ENCODE data around the gene COL11A2. TPM values are rescaled to one million over a fixed set of nuclear protein-coding genes. Genes with fewer than 3 reads are reported as not detected.

COL11A2 gene
- total RNA-seq, 4 donors from 2014 or later: 0.23 to 0.61 (median 0.41) TPM

GRCh38 chr6:33215271-33216116 lies 23.2 kb upstream of the COL11A2 start:
- no peak overlapping the region for H3K27ac ChIP-seq
- H3K4me1 ChIP-seq: peaks cover 7 to 23% (median 18%) of the 10 kb centered on the region in 3 donors
- H3K27me3 ChIP-seq: peaks cover 0 to 25% (median 0%) of the 10 kb centered on the region in 4 donors
- DNase-seq: no peak
- no peak overlapping the region for H3K4me3 ChIP-seq
- TF ChIP-seq, protein P1, sequence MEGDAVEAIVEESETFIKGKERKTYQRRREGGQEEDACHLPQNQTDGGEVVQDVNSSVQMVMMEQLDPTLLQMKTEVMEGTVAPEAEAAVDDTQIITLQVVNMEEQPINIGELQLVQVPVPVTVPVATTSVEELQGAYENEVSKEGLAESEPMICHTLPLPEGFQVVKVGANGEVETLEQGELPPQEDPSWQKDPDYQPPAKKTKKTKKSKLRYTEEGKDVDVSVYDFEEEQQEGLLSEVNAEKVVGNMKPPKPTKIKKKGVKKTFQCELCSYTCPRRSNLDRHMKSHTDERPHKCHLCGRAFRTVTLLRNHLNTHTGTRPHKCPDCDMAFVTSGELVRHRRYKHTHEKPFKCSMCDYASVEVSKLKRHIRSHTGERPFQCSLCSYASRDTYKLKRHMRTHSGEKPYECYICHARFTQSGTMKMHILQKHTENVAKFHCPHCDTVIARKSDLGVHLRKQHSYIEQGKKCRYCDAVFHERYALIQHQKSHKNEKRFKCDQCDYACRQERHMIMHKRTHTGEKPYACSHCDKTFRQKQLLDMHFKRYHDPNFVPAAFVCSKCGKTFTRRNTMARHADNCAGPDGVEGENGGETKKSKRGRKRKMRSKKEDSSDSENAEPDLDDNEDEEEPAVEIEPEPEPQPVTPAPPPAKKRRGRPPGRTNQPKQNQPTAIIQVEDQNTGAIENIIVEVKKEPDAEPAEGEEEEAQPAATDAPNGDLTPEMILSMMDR (IDR thresholded peaks at IDR 0.05): no peak
- no peak for TF ChIP-seq POLR2A (IDR thresholded peaks at IDR 0.05)
- intact Hi-C loops (cut with DNase I): no loop called here
- WGBS, 2 donors: 70 to 83% methylated on average over 6 to 7 of the region's 9 CpGs
- H3K9me3 ChIP-seq: no peaks in the 10 kb centered on the region
- H3K36me3 ChIP-seq: peaks cover 0 to 18% (median 4%) of the 10 kb centered on the region in 3 donors

DNA sequence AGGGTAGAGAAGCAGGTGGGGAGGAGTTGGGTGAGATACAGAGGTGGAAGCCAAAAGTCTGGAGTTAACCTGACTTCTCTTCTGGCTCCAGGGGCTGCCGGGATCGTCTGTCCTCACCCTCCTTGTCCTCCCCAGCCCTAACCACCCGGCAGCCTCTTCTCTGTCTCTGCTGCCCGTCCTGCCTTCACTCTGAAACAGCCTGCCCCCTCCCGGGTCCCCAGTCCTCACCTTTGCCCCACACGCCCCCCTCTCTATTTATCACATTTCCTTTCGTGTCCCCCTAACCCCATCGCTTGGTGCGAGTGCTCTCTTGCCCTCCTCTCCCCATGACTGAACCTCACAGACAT lies 21.7 kb upstream of the COL11A2 start:
- H3K9me3 ChIP-seq: no peaks in the 10 kb centered on the region
- peaks cover 0 to 31% (median 4%) of the 10 kb centered on the region in 3 donors for H3K36me3 ChIP-seq
- peaks cover 0 to 17% (median 0%) of the 10 kb centered on the region in 4 donors for H3K27me3 ChIP-seq
- intact Hi-C loops (cut with DNase I): no loop called here
- WGBS, 2 donors: 20 to 31% methylated on average over 9 of the region's 9 CpGs
- H3K4me3 ChIP-seq: peak overlapping the region in 3 of 4 donors; percentile 39 to 65 (median 43)
- H3K27ac ChIP-seq: peak overlapping the region in 3 of 4 donors; percentile 15 to 50 (median 39)
- DNase-seq: no peak
- no peak for TF ChIP-seq POLR2A (IDR thresholded peaks at IDR 0.05)
- TF ChIP-seq, protein P1 (IDR thresholded peaks at IDR 0.05): no peak
- H3K4me1 ChIP-seq: peaks cover 8 to 35% (median 20%) of the 10 kb centered on the region in 3 donors

DNA sequence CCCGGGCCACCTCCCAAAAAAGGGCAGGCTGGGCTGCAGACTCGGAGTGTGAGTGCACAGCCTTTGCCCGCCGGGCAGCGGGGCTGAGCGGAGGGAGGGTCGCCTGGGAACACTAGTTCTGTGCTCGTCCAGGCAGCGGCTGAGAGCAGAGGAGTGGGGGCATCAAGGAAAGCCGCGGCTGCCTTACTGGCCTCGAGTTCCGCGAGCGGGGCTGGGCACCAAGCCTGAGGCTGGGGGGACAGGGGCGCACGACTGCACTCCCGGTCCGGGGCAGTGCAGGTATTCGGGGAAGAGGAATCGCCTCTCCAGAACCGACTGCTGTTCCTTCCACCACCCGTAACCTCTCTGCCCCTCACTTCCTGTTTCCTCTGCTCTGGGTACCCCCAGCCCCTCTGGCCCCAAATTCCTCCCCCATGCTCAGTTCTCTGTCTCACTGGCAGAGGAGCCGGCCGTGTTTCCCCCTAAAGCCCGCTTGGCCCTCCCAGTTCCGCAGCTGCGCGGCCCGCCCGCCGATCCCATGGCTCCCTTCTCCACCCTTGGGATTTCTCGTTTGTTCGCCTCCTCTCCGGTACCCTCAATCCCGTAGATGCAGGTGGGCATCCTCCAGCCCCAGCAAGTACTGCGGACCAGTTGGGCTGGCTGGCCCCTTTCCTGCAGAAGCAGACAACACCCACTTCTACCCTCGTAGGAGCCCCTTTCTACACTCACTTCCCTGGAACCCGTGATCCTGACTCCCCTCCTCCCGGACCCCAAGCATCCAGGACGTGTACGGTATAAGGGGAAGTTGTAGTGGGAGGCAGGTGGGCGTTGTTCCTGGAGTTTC lies 21.1 kb upstream of the COL11A2 start:
- WGBS, 2 donors: 2 to 3% methylated on average over 20 to 33 of the region's 43 CpGs

DNA sequence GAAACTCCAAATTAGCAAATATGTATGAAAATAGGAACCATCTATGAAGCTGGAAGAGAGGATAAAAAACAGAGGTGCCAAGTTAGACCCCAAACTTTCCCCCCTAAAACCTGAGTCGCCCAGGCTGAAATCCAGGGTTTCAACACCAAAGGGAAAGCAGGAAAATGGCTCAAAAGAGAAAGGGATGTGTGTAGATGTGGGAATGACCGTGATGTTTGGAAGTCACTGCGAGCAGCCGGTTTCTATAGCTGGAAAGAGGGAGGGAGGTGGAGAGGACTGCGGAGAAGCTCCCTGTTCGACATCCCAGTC lies 20.5 kb upstream of the COL11A2 start:
- Histone ChIP-seq H3K9me3 (no peaks in the 10 kb centered on the region), H3K27me3 (peaks cover 0 to 9% (median 0%) of the 10 kb centered on the region in 4 donors), H3K27ac (peak overlapping the region in 1 of 4 donors; percentile 39), H3K4me1 (peaks cover 14 to 39% (median 22%) of the 10 kb centered on the region in 3 donors), H3K4me3 (peak overlapping the region; percentile 6 to 65 (median 41)), H3K36me3 (peaks cover 0 to 31% (median 4%) of the 10 kb centered on the region in 3 donors)
- DNase-seq: no peak
- no peak for TF ChIP-seq POLR2A (IDR thresholded peaks at IDR 0.05)
- TF ChIP-seq, protein P1 (IDR thresholded peaks at IDR 0.05): no peak
- intact Hi-C loops (cut with DNase I): no loop called here
- 3 to 16% methylated on average over 6 of the region's 6 CpGs for WGBS, 2 donors

More for the DNA sequence above, 21.1 kb upstream of the COL11A2 start:
- no peak for DNase-seq
- Histone ChIP-seq H3K4me3 (peak overlapping the region; percentile 6 to 65 (median 41)), H3K27ac (peak overlapping the region in 3 of 4 donors; percentile 15 to 50 (median 39)), H3K4me1 (peaks cover 14 to 39% (median 22%) of the 10 kb centered on the region in 3 donors), H3K9me3 (no peaks in the 10 kb centered on the region), H3K36me3 (peaks cover 0 to 31% (median 4%) of the 10 kb centered on the region in 3 donors), H3K27me3 (peaks cover 0 to 14% (median 0%) of the 10 kb centered on the region in 4 donors)
- TF ChIP-seq POLR2A (IDR thresholded peaks at IDR 0.05): no peak
- TF ChIP-seq, protein P1 (IDR thresholded peaks at IDR 0.05): no peak
- intact Hi-C loops (cut with DNase I): no loop called here
